ENCODE results near the gene GLP1R. TPM values are rescaled to one million over a fixed set of nuclear protein-coding genes. Genes with fewer than 3 reads are reported as not detected.

The GLP1R gene
- total RNA-seq, 1 experiment from 2014 or later: 1.8 TPM

- no peak for TF ChIP-seq ZNF512 (CRISPR knock-in tag; IDR thresholded peaks at IDR 0.05; ENCODE audit: borderline replicate concordance)
- no peak for TF ChIP-seq GABPB1 (CRISPR knock-in tag; IDR thresholded peaks at IDR 0.05)
- no peak for TF ChIP-seq ZMAT4 (CRISPR knock-in tag; IDR thresholded peaks at IDR 0.05)
- TF ChIP-seq JUN (CRISPR knock-in tag; IDR thresholded peaks at IDR 0.05): no peak
- no peak for TF ChIP-seq ATF2 (CRISPR knock-in tag; IDR thresholded peaks at IDR 0.05; ENCODE audit: borderline replicate concordance, low read depth)
- no peak for TF ChIP-seq ELF4 (CRISPR knock-in tag; IDR thresholded peaks at IDR 0.05; ENCODE audit: low read depth)
- TF ChIP-seq TCF7 (CRISPR knock-in tag; IDR thresholded peaks at IDR 0.05; ENCODE audit: low read depth): no peak
- TF ChIP-seq MLX (CRISPR knock-in tag; IDR thresholded peaks at IDR 0.05): no peak
- no peak for TF ChIP-seq ZNF416 (CRISPR knock-in tag; IDR thresholded peaks at IDR 0.05)
- TF ChIP-seq NR3C1 (CRISPR knock-in tag; conservative IDR thresholded peaks at IDR 0.05; ENCODE audit: low read depth): no peak
Observed at GRCh38 chr6:39093149-39093708, 44.6 kb downstream of the GLP1R start (continued).

GRCh38 chr6:39095578-39095977, 47.0 kb downstream of the GLP1R start:
- ATAC-seq (no peak), DNase-seq (ENCODE audit: low spot score) (no peak)
- ChIA-PET CTCF (no interaction called here), POLR2A (no interaction called here)
- H3K27me3 Mint-ChIP-seq (ENCODE audit: low read depth): no peaks in the 10 kb centered on the region
- no peak overlapping the region for H3K4me3 Mint-ChIP-seq
- H3K36me3 Mint-ChIP-seq: no peaks in the 10 kb centered on the region
- no peak for TF ChIP-seq ZNF263 (CRISPR knock-in tag; IDR thresholded peaks at IDR 0.05; ENCODE audit: low read depth)
- no peak for TF ChIP-seq JUN (CRISPR knock-in tag; IDR thresholded peaks at IDR 0.05)
- TF ChIP-seq MLX (CRISPR knock-in tag; IDR thresholded peaks at IDR 0.05): no peak
- no peak for TF ChIP-seq CBFB (CRISPR knock-in tag; IDR thresholded peaks at IDR 0.05; ENCODE audit: low read depth)
- no peak for TF ChIP-seq RELA (CRISPR knock-in tag; IDR thresholded peaks at IDR 0.05; ENCODE audit: borderline replicate concordance)
- TF ChIP-seq ZNF425 (CRISPR knock-in tag; conservative IDR thresholded peaks at IDR 0.05): no peak
- TF ChIP-seq ZNF416 (CRISPR knock-in tag; IDR thresholded peaks at IDR 0.05): no peak
- no peak for TF ChIP-seq IRF1 (CRISPR knock-in tag; IDR thresholded peaks at IDR 0.05)
- TF ChIP-seq ARID4B (CRISPR knock-in tag; IDR thresholded peaks at IDR 0.05; ENCODE audit: borderline replicate concordance): no peak
- H3K4me1 Mint-ChIP-seq: peaks cover 21% of the 10 kb centered on the region
- H3K27ac Mint-ChIP-seq: no peak overlapping the region
- H3K9me3 Mint-ChIP-seq: no peaks in the 10 kb centered on the region

Measured in WTC11 (cell line).